GM19455 (cell line): ENCODE results near the gene STXBP6.

ENCODE experiments used
- ATAC-seq: cut with Tn5 transposase; IDR thresholded peaks from one replicate; pipeline ENCODE4 v1.9.1; 2021; ENCODE audit not compliant: unreplicated experiment

The STXBP6 gene

GRCh38 chr14:25019892-25020291, 30.1 kb downstream of the STXBP6 start:
- no peak for ATAC-seq

- no peak for ATAC-seq
These were observed 32.4 kb downstream of the STXBP6 start for GRCh38 chr14:25017562-25017961.

- ATAC-seq, result no peak
These were observed 34.2 kb downstream of the STXBP6 start for GRCh38 chr14:25015761-25016160.

GRCh38 chr14:25014440-25014839, 35.5 kb downstream of the STXBP6 start:
- no peak for ATAC-seq

GRCh38 chr14:25011095-25011494, 38.9 kb downstream of the STXBP6 start:
- ATAC-seq, result no peak

GRCh38 chr14:25010471-25010870, 39.5 kb downstream of the STXBP6 start:
- no peak for ATAC-seq

GRCh38 chr14:25009891-25010290, 40.1 kb downstream of the STXBP6 start:
- ATAC-seq, result no peak

- no peak for ATAC-seq
These were observed 42.1 kb downstream of the STXBP6 start for GRCh38 chr14:25007832-25008231.

GRCh38 chr14:25006961-25007795, 42.8 kb downstream of the STXBP6 start:
- ATAC-seq, result no peak

GRCh38 chr14:25006031-25006430, 43.9 kb downstream of the STXBP6 start:
- ATAC-seq, result no peak

- ATAC-seq, result no peak
These were observed 45.5 kb downstream of the STXBP6 start for GRCh38 chr14:25004389-25004809.

- ATAC-seq, result no peak
These were observed 46.4 kb downstream of the STXBP6 start for GRCh38 chr14:25003537-25003936.

GRCh38 chr14:25001601-25002000, 48.3 kb downstream of the STXBP6 start:
- no peak for ATAC-seq

GRCh38 chr14:25001156-25001555, 48.8 kb downstream of the STXBP6 start:
- ATAC-seq, result no peak

GRCh38 chr14:24999157-24999556, 50.8 kb downstream of the STXBP6 start:
- no peak for ATAC-seq

- no peak for ATAC-seq
These were observed 52.8 kb downstream of the STXBP6 start for GRCh38 chr14:24996930-24997725.

GRCh38 chr14:24995016-24995415, 54.9 kb downstream of the STXBP6 start:
- ATAC-seq, result no peak

- no peak for ATAC-seq
These were observed 56.3 kb downstream of the STXBP6 start for GRCh38 chr14:24993631-24994030.

GRCh38 chr14:24992624-24993360, 57.2 kb downstream of the STXBP6 start:
- no peak for ATAC-seq

GRCh38 chr14:24991821-24992220, 58.1 kb downstream of the STXBP6 start:
- no peak for ATAC-seq

- no peak for ATAC-seq
These were observed 58.7 kb downstream of the STXBP6 start for GRCh38 chr14:24991288-24991687.
